H9 (cell line): Measurements from ENCODE around the gene LRMDA. TPM values are rescaled to one million over a fixed set of nuclear protein-coding genes. Genes with fewer than 3 reads are reported as not detected.
A peak's percentile ranks its signal among the peaks of the same experiment; 100 is the strongest.

Source experiments
- DNase-seq: peaks from one replicate; pipeline ENCODE4 v3.0.0-alpha.2; 2017
- H2AFZ ChIP-seq: one replicate; pipeline ENCODE4 v1.6.1; 2013; ENCODE audit warnings: mild to moderate bottlenecking, low read length, control low read depth, moderate library complexity
- H2AK5ac ChIP-seq: 2 replicates; pipeline ENCODE4 v1.6.1; 2013; ENCODE audit warnings: low read length, control low read depth, mixed read lengths; ENCODE audit not compliant: insufficient read length
- H2BK120ac ChIP-seq: one replicate; pipeline ENCODE4 v1.6.1; 2013; ENCODE audit warnings: low read depth, mild to moderate bottlenecking, low read length, control low read depth, inconsistent platforms; ENCODE audit not compliant: poor library complexity, severe bottlenecking
- H2BK12ac ChIP-seq: 2 replicates; pipeline ENCODE4 v1.6.1; 2013; ENCODE audit warnings: low read length, control low read depth, mixed read lengths, low read depth; ENCODE audit not compliant: insufficient read length
- H2BK15ac ChIP-seq: 2 replicates; pipeline ENCODE4 v1.6.1; 2013; ENCODE audit warnings: low read depth, low read length, control low read depth
- H2BK20ac ChIP-seq: one replicate; pipeline ENCODE4 v1.6.1; 2013; ENCODE audit warnings: low read depth, mild to moderate bottlenecking, low read length, control low read depth, inconsistent platforms; ENCODE audit not compliant: poor library complexity, severe bottlenecking
- H2BK5ac ChIP-seq: 2 replicates; pipeline ENCODE4 v1.6.1; 2013; ENCODE audit warnings: low read length, control low read depth, mixed read lengths; ENCODE audit not compliant: insufficient read length
- H3K14ac ChIP-seq: 2 replicates; pipeline ENCODE4 v1.6.1; 2013; ENCODE audit warnings: low read length, control low read depth; ENCODE audit not compliant: insufficient read depth
- H3K18ac ChIP-seq: 2 replicates; pipeline ENCODE4 v1.6.1; 2013; ENCODE audit warnings: low read depth, mild to moderate bottlenecking, mixed read lengths, low read length, control low read depth; ENCODE audit not compliant: insufficient read length
- H3K23ac ChIP-seq: 2 replicates; pipeline ENCODE4 v1.6.1; 2013; ENCODE audit warnings: low read length, control low read depth, mixed read lengths, low read depth; ENCODE audit not compliant: insufficient read length
- H3K23me2 ChIP-seq: 2 replicates; pipeline ENCODE4 v1.6.1; 2013; ENCODE audit warnings: low read depth, mild to moderate bottlenecking, mixed read lengths, low read length, control low read depth; ENCODE audit not compliant: insufficient read length, poor library complexity, severe bottlenecking
- H3K27ac ChIP-seq: 2 replicates; pipeline ENCODE4 v1.5.1; 2013; ENCODE audit warnings: low read length, control low read depth, mixed read lengths, low read depth; ENCODE audit not compliant: insufficient read length
- H3K27me3 ChIP-seq: 2 replicates; pipeline ENCODE4 v1.6.1; 2013; ENCODE audit warnings: low read length, control low read depth, inconsistent platforms; ENCODE audit not compliant: insufficient read depth
- H3K4ac ChIP-seq: 2 replicates; pipeline ENCODE4 v1.6.1; 2013; ENCODE audit warnings: low read depth, mild to moderate bottlenecking, control low read depth, inconsistent platforms, low read length, moderate library complexity
- H3K4me1 ChIP-seq: 2 replicates; pipeline ENCODE4 v1.6.1; 2013; ENCODE audit warnings: low read length, control low read depth, inconsistent platforms; ENCODE audit not compliant: insufficient read depth
- H3K4me2 ChIP-seq: 2 replicates; pipeline ENCODE4 v1.6.1; 2013; ENCODE audit warnings: low read length, control low read depth, mixed read lengths; ENCODE audit not compliant: insufficient read length, insufficient read depth
- H3K56ac ChIP-seq: 2 replicates; pipeline ENCODE4 v1.6.1; 2013; ENCODE audit warnings: low read depth, mild to moderate bottlenecking, mixed read lengths, low read length, control low read depth; ENCODE audit not compliant: insufficient read length
- H3K79me1 ChIP-seq: 2 replicates; pipeline ENCODE4 v1.6.1; 2013; ENCODE audit warnings: low read depth, mild to moderate bottlenecking, moderate library complexity, low read length, control low read depth, inconsistent platforms; ENCODE audit not compliant: insufficient read depth, poor library complexity, severe bottlenecking
- H3K79me2 ChIP-seq: 2 replicates; pipeline ENCODE4 v1.6.1; 2013; ENCODE audit warnings: low read length, control low read depth, inconsistent platforms; ENCODE audit not compliant: insufficient read depth
- H3K9ac ChIP-seq: 2 replicates; pipeline ENCODE4 v1.6.1; 2013; ENCODE audit warnings: low read length, control low read depth, mixed read lengths; ENCODE audit not compliant: insufficient read length; ENCODE audit errors: extremely low read depth
- H3K9me3 ChIP-seq: one replicate; pipeline ENCODE4 v1.6.1; 2013; ENCODE audit warnings: low read depth, low read length, inconsistent platforms; ENCODE audit not compliant: control insufficient read depth
- H3T11ph ChIP-seq: one replicate; pipeline ENCODE4 v1.6.1; 2013; ENCODE audit warnings: mild to moderate bottlenecking, low read length, control low read depth, inconsistent platforms
- H4K20me1 ChIP-seq: one replicate; pipeline ENCODE4 v1.6.1; 2013; ENCODE audit not compliant: control insufficient read depth, insufficient read length, insufficient read depth
- H4K5ac ChIP-seq: 2 replicates; pipeline ENCODE4 v1.6.1; 2013; ENCODE audit warnings: low read depth, mild to moderate bottlenecking, mixed read lengths, low read length, control low read depth; ENCODE audit not compliant: insufficient read length
- H4K8ac ChIP-seq: replicated peaks from 2 replicates; pipeline ENCODE4 v1.6.1; 2013; ENCODE audit warnings: low read length, control low read depth, mixed read lengths, low read depth; ENCODE audit not compliant: insufficient read length
- H4K91ac ChIP-seq: 2 replicates; pipeline ENCODE4 v1.6.1; 2013; ENCODE audit warnings: low read depth, mild to moderate bottlenecking, moderate library complexity, mixed read lengths, low read length, control low read depth; ENCODE audit not compliant: insufficient read length
- H3K27ac Mint-ChIP-seq, 3 experiments: 2 replicates in 2 of 3; 3 replicates in 1 of 3; pipeline ENCODE4 v1.8.0; 2020 to 2021; ENCODE audit warnings: mixed read lengths in 3 of 3, mild to moderate bottlenecking in 1 of 3, moderate library complexity in 1 of 3
- H3K27me3 Mint-ChIP-seq: 2 replicates; pipeline ENCODE4 v1.8.0; 2021; ENCODE audit warnings: low read depth, mild to moderate bottlenecking, moderate library complexity, mixed read lengths
- H3K36me3 Mint-ChIP-seq, 3 experiments: 2 replicates in 2 of 3; 3 replicates in 1 of 3; pipeline ENCODE4 v1.8.0; 2020 to 2021; ENCODE audit warnings: low read depth in 3 of 3, mixed read lengths in 3 of 3; ENCODE audit not compliant: insufficient read depth in 1 of 3
- H3K4me1 Mint-ChIP-seq, 2 experiments: 2 replicates each; pipeline ENCODE4 v1.8.0; 2020; ENCODE audit warnings: mixed read lengths in 2 of 2
- H3K4me3 Mint-ChIP-seq, 2 experiments: 2 replicates in 1 of 2; 3 replicates in 1 of 2; pipeline ENCODE4 v1.8.0; 2020 to 2021; ENCODE audit warnings: mild to moderate bottlenecking in 2 of 2, mixed read lengths in 2 of 2, moderate library complexity in 1 of 2
- H3K9me3 Mint-ChIP-seq, 2 experiments: 2 replicates in 1 of 2; 3 replicates in 1 of 2; pipeline ENCODE4 v1.8.0; 2020; ENCODE audit warnings: mild to moderate bottlenecking in 2 of 2, mixed read lengths in 2 of 2, moderate library complexity in 1 of 2
- CTCF ChIP-seq: fragments of 200-600 bp; sonication (generic); conservative IDR thresholded peaks from 3 replicates; pipeline ENCODE4 v1.8.0; 2021; ENCODE audit warnings: antibody characterized with exemption, mild to moderate bottlenecking
- WGBS: extraction: QIAGEN DNeasy Blood & Tissue Kit; methylation state at CpG from one replicate; pipeline ENCODE4 v1.1.7; 2013; ENCODE audit warnings: missing lambda C conversion rate, low lambda C conversion rate, mixed read lengths; ENCODE audit not compliant: insufficient read length; ENCODE audit errors: extremely low coverage; 5-methylcytosine and 5-hydroxymethylcytosine counted together
- total RNA-seq: library from RNA; stranded (reverse); gene quantifications from 2 replicates; pipeline ENCODE4 v1.2.1, GENCODE V29; 2021

LRMDA gene
- total RNA-seq, 1 experiment from 2014 or later = 1.8 TPM

GRCh38 chr10:76149602-76150138 lies 718.2 kb downstream of the LRMDA start:
- no peaks in the 10 kb centered on the region for H4K20me1 ChIP-seq
- Mint-ChIP-seq H3K27me3 (peaks cover 8% of the 10 kb centered on the region), H3K4me1 (peaks cover 26 to 29% of the 10 kb centered on the region in 2 experiments), H3K4me3 (peak overlapping the region in 1 of 2 experiments; percentile 18; a peak in 2 of 5 replicates), H3K27ac (peak overlapping the region; percentile 86 to 96 (median 93)), H3K9me3 (peaks cover 50 to 54% of the 10 kb centered on the region in 2 experiments), H3K36me3 (peaks cover 34 to 72% (median 34%) of the 10 kb centered on the region in 3 experiments)
- H3K27me3 ChIP-seq = no peaks in the 10 kb centered on the region
- H2AFZ ChIP-seq = no peak overlapping the region
- no peak overlapping the region for H4K91ac ChIP-seq
- no peaks in the 10 kb centered on the region for H3K79me1 ChIP-seq
- H3K27ac ChIP-seq = no peak overlapping the region
- H3K18ac ChIP-seq = peak overlapping the region; percentile 28
- H2AK5ac ChIP-seq = no peak overlapping the region
- H3K9me3 ChIP-seq = peaks cover 7% of the 10 kb centered on the region
- H3K4me1 ChIP-seq = peaks cover 8% of the 10 kb centered on the region; the same call in 1 of the 2 replicates
- H3K9ac ChIP-seq = no peak overlapping the region
- H2BK20ac ChIP-seq = no peak overlapping the region
- H3K79me2 ChIP-seq = no peaks in the 10 kb centered on the region
- no peak overlapping the region for H4K8ac ChIP-seq
- H2BK120ac ChIP-seq = no peak overlapping the region
- no peak for TF ChIP-seq CTCF
- no peak overlapping the region for H3K23ac ChIP-seq
- H3T11ph ChIP-seq = no peak overlapping the region
- no peak overlapping the region for H3K4me2 ChIP-seq
- no peak overlapping the region for H2BK12ac ChIP-seq
- H2BK5ac ChIP-seq = no peak overlapping the region
- no peak for DNase-seq
- no peak overlapping the region for H2BK15ac ChIP-seq
- peak overlapping the region; percentile 9; the same call in 1 of the 2 replicates for H3K14ac ChIP-seq
- no peak overlapping the region for H3K56ac ChIP-seq
- H4K5ac ChIP-seq = no peak overlapping the region
- WGBS = no CpG with 5 or more reads among the region's 2 CpGs
- no peak overlapping the region for H3K4ac ChIP-seq
- no peaks in the 10 kb centered on the region for H3K23me2 ChIP-seq
